HFFc6 (cell line): ENCODE results near the gene CDH15. TPM values are rescaled to one million over a fixed set of nuclear protein-coding genes. Genes with fewer than 3 reads are reported as not detected.

Experiments
- DNase-seq: peaks from one replicate; pipeline ENCODE4 v3.0.0-alpha.2; 2018
- H3K27ac Mint-ChIP-seq: 2 replicates; pipeline ENCODE4 v1.8.0; 2020; ENCODE audit warnings: mild to moderate bottlenecking, mixed read lengths
- H3K27me3 Mint-ChIP-seq: 2 replicates; pipeline ENCODE4 v1.8.0; 2021; ENCODE audit warnings: mild to moderate bottlenecking, moderate library complexity, mixed read lengths; ENCODE audit not compliant: insufficient read depth
- H3K36me3 Mint-ChIP-seq: 2 replicates; pipeline ENCODE4 v1.8.0; 2021; ENCODE audit warnings: low read depth, mixed read lengths
- H3K4me1 Mint-ChIP-seq: 2 replicates; pipeline ENCODE4 v1.8.0; 2020; ENCODE audit warnings: low read depth, mixed read lengths
- H3K4me3 Mint-ChIP-seq: 2 replicates; pipeline ENCODE4 v1.8.0; 2020; ENCODE audit warnings: mild to moderate bottlenecking, moderate library complexity, mixed read lengths
- H3K9me3 Mint-ChIP-seq: 2 replicates; pipeline ENCODE4 v1.8.0; 2020; ENCODE audit warnings: mild to moderate bottlenecking, mixed read lengths
- CTCF ChIP-seq: fragments of 200-600 bp; sonication (generic); IDR thresholded peaks from 2 replicates; pipeline ENCODE4 v1.5.0; 2021; ENCODE audit warnings: antibody characterized with exemption, mild to moderate bottlenecking
- total RNA-seq, 6 experiments: library from RNA; stranded (reverse); fragmentation: NEBNext Ultra II Directional; extraction: Animal tissue kit (Norgen Biotek cat#: 25700); gene quantifications; 2 replicates in 1 of 6; 3 replicates in 5 of 6; pipeline ENCODE4 v1.2.3, GENCODE V29; 2021

CDH15 gene
- total RNA-seq, 6 experiments from 2014 or later = 0.05 to 0.07 TPM; not detected in 4

- H3K4me1 Mint-ChIP-seq = no peaks in the 10 kb centered on the region
- no peak overlapping the region for H3K27ac Mint-ChIP-seq
- H3K9me3 Mint-ChIP-seq = no peaks in the 10 kb centered on the region
- no peak overlapping the region for H3K4me3 Mint-ChIP-seq
- H3K36me3 Mint-ChIP-seq = peaks cover 18% of the 10 kb centered on the region
- no peaks in the 10 kb centered on the region; the same call in 1 of the 2 replicates for H3K27me3 Mint-ChIP-seq
- TF ChIP-seq CTCF = no peak
- DNase-seq = no peak
Measured at GRCh38 chr16:89138513-89138795, 33.1 kb upstream of the CDH15 start.

- H3K27ac Mint-ChIP-seq = no peak overlapping the region
- H3K36me3 Mint-ChIP-seq = peaks cover 13% of the 10 kb centered on the region
- H3K9me3 Mint-ChIP-seq = no peaks in the 10 kb centered on the region
- no peak for DNase-seq
- H3K27me3 Mint-ChIP-seq = peaks cover 2% of the 10 kb centered on the region; the same call in 1 of the 2 replicates
- TF ChIP-seq CTCF = no peak
- no peak overlapping the region for H3K4me3 Mint-ChIP-seq
- H3K4me1 Mint-ChIP-seq = no peaks in the 10 kb centered on the region
Measured at GRCh38 chr16:89138843-89139520, 32.6 kb upstream of the CDH15 start.

GRCh38 chr16:89139907-89140361 is 31.6 kb upstream of the CDH15 start:
- TF ChIP-seq CTCF = no peak
- H3K27me3 Mint-ChIP-seq = peaks cover 3% of the 10 kb centered on the region; the same call in 1 of the 2 replicates
- no peaks in the 10 kb centered on the region for H3K4me1 Mint-ChIP-seq

GRCh38 chr16:89140401-89140800 is 31.1 kb upstream of the CDH15 start:
- H3K27ac Mint-ChIP-seq = no peak overlapping the region
- DNase-seq = no peak
- H3K9me3 Mint-ChIP-seq = no peaks in the 10 kb centered on the region
- peaks cover 3% of the 10 kb centered on the region; the same call in 1 of the 2 replicates for H3K27me3 Mint-ChIP-seq
- H3K4me1 Mint-ChIP-seq = no peaks in the 10 kb centered on the region
- H3K4me3 Mint-ChIP-seq = no peak overlapping the region
- TF ChIP-seq CTCF = no peak
- H3K36me3 Mint-ChIP-seq = peaks cover 4% of the 10 kb centered on the region; the same call in 1 of the 2 replicates

More at GRCh38 chr16:89139907-89140361, 31.6 kb upstream of the CDH15 start:
- H3K27ac Mint-ChIP-seq = no peak overlapping the region
- DNase-seq = no peak
- H3K36me3 Mint-ChIP-seq = peaks cover 5% of the 10 kb centered on the region; the same call in 1 of the 2 replicates
- H3K4me3 Mint-ChIP-seq = no peak overlapping the region
- no peaks in the 10 kb centered on the region for H3K9me3 Mint-ChIP-seq

GRCh38 chr16:89140981-89141883 is 30.3 kb upstream of the CDH15 start:
- peaks cover 3% of the 10 kb centered on the region; the same call in 1 of the 2 replicates for H3K27me3 Mint-ChIP-seq
- no peak for TF ChIP-seq CTCF
- H3K36me3 Mint-ChIP-seq = peaks cover 9% of the 10 kb centered on the region; the same call in 1 of the 2 replicates
- H3K4me3 Mint-ChIP-seq = no peak overlapping the region
- DNase-seq = no peak
- no peaks in the 10 kb centered on the region for H3K9me3 Mint-ChIP-seq
- H3K27ac Mint-ChIP-seq = no peak overlapping the region
- H3K4me1 Mint-ChIP-seq = no peaks in the 10 kb centered on the region
